HEK293 (cell line): ENCODE data around the gene ATE1.

ENCODE experiments used
- AEBP2 ChIP-seq: fragments of 450-650 bp; formaldehyde crosslinking; IDR thresholded peaks from 2 replicates; pipeline ENCODE4 v1.5.1; 2016; ENCODE audit warnings: missing biosample characterization, missing genetic modification characterization, borderline replicate concordance
- BCL11A ChIP-seq: fragments of 450-650 bp; formaldehyde crosslinking; IDR thresholded peaks from 2 replicates; pipeline ENCODE4 v1.5.1; 2016; ENCODE audit warnings: low read depth, missing biosample characterization, missing genetic modification characterization
- EGR2 ChIP-seq: fragments of 450-650 bp; formaldehyde crosslinking; IDR thresholded peaks from 2 replicates; pipeline ENCODE4 v1.5.1; 2016; ENCODE audit warnings: low read depth, missing biosample characterization, missing genetic modification characterization
- KLF8 ChIP-seq: fragments of 450-650 bp; formaldehyde crosslinking; IDR thresholded peaks from 2 replicates; pipeline ENCODE4 v1.5.1; 2016; ENCODE audit warnings: missing biosample characterization, missing genetic modification characterization
- MZF1 ChIP-seq: fragments of 450-650 bp; formaldehyde crosslinking; IDR thresholded peaks from 2 replicates; pipeline ENCODE4 v1.5.1; 2017; ENCODE audit warnings: missing biosample characterization, missing genetic modification characterization, borderline replicate concordance
- PBX3 ChIP-seq: sonication (generic); formaldehyde crosslinking; IDR thresholded peaks from 2 replicates; pipeline ENCODE4 v1.8.1; 2022; ENCODE audit warnings: mild to moderate bottlenecking, moderate library complexity, missing genetic modification reagents
- SP2 ChIP-seq: fragments of 450-650 bp; formaldehyde crosslinking; IDR thresholded peaks from 2 replicates; pipeline ENCODE4 v1.5.1; 2016; ENCODE audit warnings: missing biosample characterization, missing genetic modification characterization
- ZFP69B ChIP-seq: fragments of 450-650 bp; formaldehyde crosslinking; IDR thresholded peaks from 2 replicates; pipeline ENCODE4 v1.5.1; 2016; ENCODE audit warnings: missing biosample characterization, missing genetic modification characterization
- ZNF248 ChIP-seq: fragments of 450-650 bp; formaldehyde crosslinking; IDR thresholded peaks from 2 replicates; pipeline ENCODE4 v1.5.1; 2017; ENCODE audit warnings: missing biosample characterization, missing genetic modification characterization
- ZNF292 ChIP-seq: fragments of 450-650 bp; formaldehyde crosslinking; IDR thresholded peaks from 2 replicates; pipeline ENCODE4 v1.5.1; 2016; ENCODE audit warnings: low read depth, missing biosample characterization, missing genetic modification characterization, borderline replicate concordance
- ZNF335 ChIP-seq: fragments of 450-650 bp; formaldehyde crosslinking; conservative IDR thresholded peaks from 2 replicates; pipeline ENCODE4 v1.5.1; 2016; ENCODE audit warnings: missing biosample characterization, missing genetic modification characterization
- ZNF37A ChIP-seq: fragments of 450-650 bp; IDR thresholded peaks from 2 replicates; pipeline ENCODE4 v1.5.1; 2018; ENCODE audit warnings: missing biosample characterization, missing genetic modification characterization
- ZNF404 ChIP-seq: fragments of 450-650 bp; formaldehyde crosslinking; IDR thresholded peaks from 2 replicates; pipeline ENCODE4 v1.5.1; 2017; ENCODE audit warnings: missing biosample characterization, missing genetic modification characterization
- ZNF423 ChIP-seq: fragments of 450-650 bp; formaldehyde crosslinking; IDR thresholded peaks from 2 replicates; pipeline ENCODE4 v1.5.1; 2016; ENCODE audit warnings: missing biosample characterization, missing genetic modification characterization
- ZNF549 ChIP-seq: fragments of 450-650 bp; IDR thresholded peaks from 2 replicates; pipeline ENCODE4 v1.5.1; 2018; ENCODE audit warnings: missing biosample characterization, missing genetic modification characterization, mild to moderate bottlenecking, inconsistent platforms, moderate library complexity
- ZNF571 ChIP-seq: fragments of 450-650 bp; formaldehyde crosslinking; IDR thresholded peaks from 2 replicates; pipeline ENCODE4 v1.5.0; 2017; ENCODE audit warnings: missing biosample characterization, missing genetic modification characterization
- ZNF629 ChIP-seq: fragments of 450-650 bp; formaldehyde crosslinking; IDR thresholded peaks from 2 replicates; pipeline ENCODE4 v1.5.1; 2017; ENCODE audit warnings: missing biosample characterization, missing genetic modification characterization
- ZNF692 ChIP-seq: fragments of 450-650 bp; formaldehyde crosslinking; IDR thresholded peaks from 2 replicates; pipeline ENCODE4 v1.5.1; 2016; ENCODE audit warnings: missing biosample characterization, missing genetic modification characterization
- ZNF747 ChIP-seq: fragments of 450-650 bp; formaldehyde crosslinking; IDR thresholded peaks from 2 replicates; pipeline ENCODE4 v1.5.1; 2016; ENCODE audit warnings: missing biosample characterization, missing genetic modification characterization
- ZNF785 ChIP-seq: fragments of 450-650 bp; formaldehyde crosslinking; IDR thresholded peaks from 2 replicates; pipeline ENCODE4 v1.5.1; 2016; ENCODE audit warnings: missing biosample characterization, missing genetic modification characterization
- ZSCAN23 ChIP-seq: fragments of 450-650 bp; formaldehyde crosslinking; IDR thresholded peaks from 2 replicates; pipeline ENCODE4 v1.5.1; 2016; ENCODE audit warnings: missing biosample characterization, missing genetic modification characterization
- ZSCAN30 ChIP-seq: fragments of 450-650 bp; IDR thresholded peaks from 2 replicates; pipeline ENCODE4 v1.5.1; 2018; ENCODE audit warnings: missing biosample characterization, mild to moderate bottlenecking, missing genetic modification characterization, moderate library complexity
- TF ChIP-seq, protein P1 (sequence below): fragments of 450-650 bp; formaldehyde crosslinking; IDR thresholded peaks from 2 replicates; pipeline ENCODE4 v1.5.1; 2016; ENCODE audit warnings: missing biosample characterization, missing genetic modification characterization
- TF ChIP-seq, protein P2 (sequence below): fragments of 450-650 bp; formaldehyde crosslinking; IDR thresholded peaks from 2 replicates; pipeline ENCODE4; 2016; ENCODE audit warnings: missing biosample characterization, missing genetic modification characterization
- TF ChIP-seq, protein P3 (sequence below): fragments of 450-650 bp; formaldehyde crosslinking; IDR thresholded peaks from 2 replicates; pipeline ENCODE4 v1.5.1; 2016; ENCODE audit warnings: missing biosample characterization, missing genetic modification characterization
- TF ChIP-seq, protein P4 (sequence below): fragments of 450-650 bp; formaldehyde crosslinking; IDR thresholded peaks from 2 replicates; pipeline ENCODE4 v1.5.1; 2016; ENCODE audit warnings: missing biosample characterization, missing genetic modification characterization
- TF ChIP-seq, protein P5 (sequence below): fragments of 450-650 bp; formaldehyde crosslinking; IDR thresholded peaks from 2 replicates; pipeline ENCODE4 v1.5.1; 2017; ENCODE audit warnings: missing biosample characterization, mild to moderate bottlenecking, missing genetic modification characterization, moderate library complexity
- TF ChIP-seq, protein P6 (sequence below): fragments of 450-650 bp; formaldehyde crosslinking; optimal IDR thresholded peaks from 2 replicates; pipeline ENCODE3; 2016; ENCODE audit warnings: missing biosample characterization, mild to moderate bottlenecking, missing genetic modification characterization

ATE1 gene

DNA sequence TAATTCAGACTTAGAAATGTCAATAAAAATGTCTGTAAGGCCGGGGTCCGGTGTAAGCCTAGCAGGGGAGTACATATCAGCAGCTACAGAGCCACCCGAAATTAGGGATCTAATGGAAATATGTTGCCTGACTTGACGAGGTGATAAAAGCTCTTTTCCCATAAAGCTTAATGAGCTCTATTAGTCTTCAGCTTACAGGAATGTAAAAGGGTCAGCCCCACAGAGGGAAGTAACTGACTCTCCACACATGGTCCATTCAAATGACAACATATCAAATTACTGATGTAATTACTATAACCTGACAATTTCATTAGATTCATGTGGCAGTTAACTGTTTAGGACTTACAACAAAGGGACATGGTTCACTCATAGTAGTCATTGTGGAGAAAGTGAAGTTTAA, 62.3 kb downstream of the ATE1 start (continued):
- TF ChIP-seq ZNF335 (tag by site-specific recombination) (0 out of 2 replicates have a peak, but pooled peaks have one; percentile 45), ZNF549 (tag by site-specific recombination) (no peak), ZFP69B (tag by site-specific recombination) (no peak), ZNF37A (tag by site-specific recombination) (no peak), AEBP2 (no peak), SP2 (tag by site-specific recombination) (no peak; the same call in 1 of the 2 replicates), ZNF747 (tag by site-specific recombination) (no peak), ZNF692 (tag by site-specific recombination) (peak; percentile 38; the same call in 1 of the 2 replicates), ZNF423 (tag by site-specific recombination) (peak; percentile 62), ZNF571 (tag by site-specific recombination) (no peak), ZNF629 (tag by site-specific recombination) (peak; percentile 60), ZSCAN30 (tag by site-specific recombination) (peak; percentile 69), KLF8 (tag by site-specific recombination) (peak; percentile 37; the same call in 1 of the 2 replicates), ZNF248 (tag by site-specific recombination) (no peak), PBX3 (no peak), ZNF404 (tag by site-specific recombination) (no peak), ZSCAN23 (0 out of 2 replicates have a peak, but pooled peaks have one; percentile 24), BCL11A (peak; percentile 92), EGR2 (no peak), MZF1 (tag by site-specific recombination) (peak; percentile 99), ZNF292 (no peak), ZNF785 (tag by site-specific recombination) (no peak)
- TF ChIP-seq, protein P1, sequence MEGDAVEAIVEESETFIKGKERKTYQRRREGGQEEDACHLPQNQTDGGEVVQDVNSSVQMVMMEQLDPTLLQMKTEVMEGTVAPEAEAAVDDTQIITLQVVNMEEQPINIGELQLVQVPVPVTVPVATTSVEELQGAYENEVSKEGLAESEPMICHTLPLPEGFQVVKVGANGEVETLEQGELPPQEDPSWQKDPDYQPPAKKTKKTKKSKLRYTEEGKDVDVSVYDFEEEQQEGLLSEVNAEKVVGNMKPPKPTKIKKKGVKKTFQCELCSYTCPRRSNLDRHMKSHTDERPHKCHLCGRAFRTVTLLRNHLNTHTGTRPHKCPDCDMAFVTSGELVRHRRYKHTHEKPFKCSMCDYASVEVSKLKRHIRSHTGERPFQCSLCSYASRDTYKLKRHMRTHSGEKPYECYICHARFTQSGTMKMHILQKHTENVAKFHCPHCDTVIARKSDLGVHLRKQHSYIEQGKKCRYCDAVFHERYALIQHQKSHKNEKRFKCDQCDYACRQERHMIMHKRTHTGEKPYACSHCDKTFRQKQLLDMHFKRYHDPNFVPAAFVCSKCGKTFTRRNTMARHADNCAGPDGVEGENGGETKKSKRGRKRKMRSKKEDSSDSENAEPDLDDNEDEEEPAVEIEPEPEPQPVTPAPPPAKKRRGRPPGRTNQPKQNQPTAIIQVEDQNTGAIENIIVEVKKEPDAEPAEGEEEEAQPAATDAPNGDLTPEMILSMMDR (tag by site-specific recombination): no peak
- TF ChIP-seq, protein P2, sequence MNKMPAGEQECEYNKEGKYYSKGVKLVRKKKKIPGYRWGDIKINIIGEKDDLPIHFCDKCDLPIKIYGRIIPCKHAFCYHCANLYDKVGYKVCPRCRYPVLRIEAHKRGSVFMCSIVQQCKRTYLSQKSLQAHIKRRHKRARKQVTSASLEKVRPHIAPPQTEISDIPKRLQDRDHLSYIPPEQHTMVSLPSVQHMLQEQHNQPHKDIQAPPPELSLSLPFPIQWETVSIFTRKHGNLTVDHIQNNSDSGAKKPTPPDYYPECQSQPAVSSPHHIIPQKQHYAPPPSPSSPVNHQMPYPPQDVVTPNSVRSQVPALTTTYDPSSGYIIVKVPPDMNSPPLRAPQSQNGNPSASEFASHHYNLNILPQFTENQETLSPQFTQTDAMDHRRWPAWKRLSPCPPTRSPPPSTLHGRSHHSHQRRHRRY (tag by site-specific recombination): no peak; the same call in 1 of the 2 replicates
- TF ChIP-seq, protein P3, sequence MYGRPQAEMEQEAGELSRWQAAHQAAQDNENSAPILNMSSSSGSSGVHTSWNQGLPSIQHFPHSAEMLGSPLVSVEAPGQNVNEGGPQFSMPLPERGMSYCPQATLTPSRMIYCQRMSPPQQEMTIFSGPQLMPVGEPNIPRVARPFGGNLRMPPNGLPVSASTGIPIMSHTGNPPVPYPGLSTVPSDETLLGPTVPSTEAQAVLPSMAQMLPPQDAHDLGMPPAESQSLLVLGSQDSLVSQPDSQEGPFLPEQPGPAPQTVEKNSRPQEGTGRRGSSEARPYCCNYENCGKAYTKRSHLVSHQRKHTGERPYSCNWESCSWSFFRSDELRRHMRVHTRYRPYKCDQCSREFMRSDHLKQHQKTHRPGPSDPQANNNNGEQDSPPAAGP: no peak
- TF ChIP-seq, protein P4, sequence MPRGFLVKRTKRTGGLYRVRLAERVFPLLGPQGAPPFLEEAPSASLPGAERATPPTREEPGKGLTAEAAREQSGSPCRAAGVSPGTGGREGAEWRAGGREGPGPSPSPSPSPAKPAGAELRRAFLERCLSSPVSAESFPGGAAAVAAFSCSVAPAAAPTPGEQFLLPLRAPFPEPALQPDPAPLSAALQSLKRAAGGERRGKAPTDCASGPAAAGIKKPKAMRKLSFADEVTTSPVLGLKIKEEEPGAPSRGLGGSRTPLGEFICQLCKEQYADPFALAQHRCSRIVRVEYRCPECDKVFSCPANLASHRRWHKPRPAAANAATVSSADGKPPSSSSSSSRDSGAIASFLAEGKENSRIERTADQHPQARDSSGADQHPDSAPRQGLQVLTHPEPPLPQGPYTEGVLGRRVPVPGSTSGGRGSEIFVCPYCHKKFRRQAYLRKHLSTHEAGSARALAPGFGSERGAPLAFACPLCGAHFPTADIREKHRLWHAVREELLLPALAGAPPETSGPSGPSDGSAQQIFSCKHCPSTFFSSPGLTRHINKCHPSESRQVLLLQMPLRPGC (tag by site-specific recombination): peak; percentile 83
- TF ChIP-seq, protein P5, sequence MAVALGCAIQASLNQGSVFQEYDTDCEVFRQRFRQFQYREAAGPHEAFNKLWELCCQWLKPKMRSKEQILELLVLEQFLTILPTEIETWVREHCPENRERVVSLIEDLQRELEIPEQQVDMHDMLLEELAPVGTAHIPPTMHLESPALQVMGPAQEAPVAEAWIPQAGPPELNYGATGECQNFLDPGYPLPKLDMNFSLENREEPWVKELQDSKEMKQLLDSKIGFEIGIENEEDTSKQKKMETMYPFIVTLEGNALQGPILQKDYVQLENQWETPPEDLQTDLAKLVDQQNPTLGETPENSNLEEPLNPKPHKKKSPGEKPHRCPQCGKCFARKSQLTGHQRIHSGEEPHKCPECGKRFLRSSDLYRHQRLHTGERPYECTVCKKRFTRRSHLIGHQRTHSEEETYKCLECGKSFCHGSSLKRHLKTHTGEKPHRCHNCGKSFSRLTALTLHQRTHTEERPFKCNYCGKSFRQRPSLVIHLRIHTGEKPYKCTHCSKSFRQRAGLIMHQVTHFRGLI (tag by site-specific recombination): peak; percentile 55; the same call in 1 of the 2 replicates
- TF ChIP-seq, protein P6, sequence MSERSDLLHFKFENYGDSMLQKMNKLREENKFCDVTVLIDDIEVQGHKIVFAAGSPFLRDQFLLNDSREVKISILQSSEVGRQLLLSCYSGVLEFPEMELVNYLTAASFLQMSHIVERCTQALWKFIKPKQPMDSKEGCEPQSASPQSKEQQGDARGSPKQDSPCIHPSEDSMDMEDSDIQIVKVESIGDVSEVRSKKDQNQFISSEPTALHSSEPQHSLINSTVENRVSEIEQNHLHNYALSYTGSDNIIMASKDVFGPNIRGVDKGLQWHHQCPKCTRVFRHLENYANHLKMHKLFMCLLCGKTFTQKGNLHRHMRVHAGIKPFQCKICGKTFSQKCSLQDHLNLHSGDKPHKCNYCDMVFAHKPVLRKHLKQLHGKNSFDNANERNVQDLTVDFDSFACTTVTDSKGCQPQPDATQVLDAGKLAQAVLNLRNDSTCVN (tag by site-specific recombination): no peak
